GM21367 (cell line): ENCODE measurements around the gene ERFL.

Source experiments
- ATAC-seq: cut with Tn5 transposase; IDR thresholded peaks from one replicate; pipeline ENCODE4 v1.9.1; 2021; ENCODE audit not compliant: unreplicated experiment

Gene ERFL

GRCh38 chr19:41927497-41928192, 604 bp downstream of the ERFL start:
- no peak for ATAC-seq

- ATAC-seq, result no peak
These were observed 1.3 kb downstream of the ERFL start for GRCh38 chr19:41926763-41927496.

- ATAC-seq, result no peak
These were observed 2.1 kb downstream of the ERFL start for GRCh38 chr19:41926028-41926762.

GRCh38 chr19:41925208-41926003, 2.8 kb downstream of the ERFL start:
- no peak for ATAC-seq

- ATAC-seq, result no peak
These were observed 3.8 kb downstream of the ERFL start for GRCh38 chr19:41924151-41925145.

- ATAC-seq, result no peak
These were observed 5.0 kb downstream of the ERFL start for GRCh38 chr19:41923045-41923788.

- ATAC-seq, result no peak
These were observed 5.7 kb downstream of the ERFL start for GRCh38 chr19:41922585-41922984.

- ATAC-seq, result no peak
These were observed 6.4 kb downstream of the ERFL start for GRCh38 chr19:41921577-41922576.

- no peak for ATAC-seq
These were observed 7.2 kb downstream of the ERFL start for GRCh38 chr19:41920882-41921576.

GRCh38 chr19:41919948-41920712, 8.1 kb downstream of the ERFL start:
- ATAC-seq, result no peak

GRCh38 chr19:41918653-41919244, 9.5 kb downstream of the ERFL start:
- no peak for ATAC-seq

- ATAC-seq, result no peak
These were observed 10.2 kb downstream of the ERFL start for GRCh38 chr19:41918095-41918494.

- no peak for ATAC-seq
These were observed 10.6 kb downstream of the ERFL start for GRCh38 chr19:41917676-41918075.

- no peak for ATAC-seq
These were observed 12.4 kb downstream of the ERFL start for GRCh38 chr19:41915776-41916414.

- ATAC-seq, result no peak
These were observed 13.1 kb downstream of the ERFL start for GRCh38 chr19:41915021-41915775.
